SKM-1 treated with dmso at 0.1 percent for 144 hours (cell line): Measurements from ENCODE around the gene PIEZO1.
"Not testable (repeated sequence)": the region's sequence is repeated elsewhere in the genome, so short reads cannot be mapped to it uniquely, and the experiment has no call there.

Experiments
- DNase-seq: peaks from one replicate; lab custom pipeline; 2025; ENCODE audit not compliant: unreplicated experiment; lab: John Stamatoyannopoulos, UW

The PIEZO1 gene

GRCh38 chr16:88804552-88805339, 19.7 kb upstream of the PIEZO1 start:
- DNase-seq = no peak

- no peak for DNase-seq
These were observed 19.1 kb upstream of the PIEZO1 start for GRCh38 chr16:88804173-88804551.

GRCh38 chr16:88803264-88803987, 18.4 kb upstream of the PIEZO1 start, which contains the start of gene CDT1:
Gene CDT1, plus strand, starts transcription at chr16:88803789. Its CDS starts 43 bp downstream, at chr16:88803832.
- DNase-seq = peak; percentile 72

- DNase-seq = no peak
These were observed 15.2 kb upstream of the PIEZO1 start for GRCh38 chr16:88800277-88800592.

GRCh38 chr16:88799569-88800276, 14.7 kb upstream of the PIEZO1 start:
- DNase-seq = peak; percentile 58

- DNase-seq = no peak
These were observed 13.9 kb upstream of the PIEZO1 start for GRCh38 chr16:88798772-88799455.

GRCh38 chr16:88798073-88798472, 13.1 kb upstream of the PIEZO1 start:
- no peak for DNase-seq

- no peak for DNase-seq
These were observed 11.3 kb upstream of the PIEZO1 start for GRCh38 chr16:88796278-88796677.

- DNase-seq = peak; percentile 57
These were observed 8.4 kb upstream of the PIEZO1 start for GRCh38 chr16:88793251-88793954.

- no peak for DNase-seq
These were observed 7.7 kb upstream of the PIEZO1 start for GRCh38 chr16:88792668-88793250.

- DNase-seq = no peak
These were observed 7.1 kb upstream of the PIEZO1 start for GRCh38 chr16:88792078-88792550.

GRCh38 chr16:88790312-88791211, 5.5 kb upstream of the PIEZO1 start:
- peak; percentile 79 for DNase-seq

GRCh38 chr16:88789594-88789993, 4.6 kb upstream of the PIEZO1 start:
- DNase-seq = peak; percentile 66

- not testable (repeated sequence) for DNase-seq
These were observed 3.7 kb upstream of the PIEZO1 start for GRCh38 chr16:88788749-88789148.

GRCh38 chr16:88787579-88788314, 2.7 kb upstream of the PIEZO1 start:
- DNase-seq = no peak

- DNase-seq = no peak
These were observed 239 bp downstream of the PIEZO1 start for GRCh38 chr16:88784856-88785105.

GRCh38 chr16:88784074-88784855, 755 bp downstream of the PIEZO1 start:
- peak; percentile 29 for DNase-seq
